ENCODE data around the gene MCAM.

Gene MCAM

DNA sequence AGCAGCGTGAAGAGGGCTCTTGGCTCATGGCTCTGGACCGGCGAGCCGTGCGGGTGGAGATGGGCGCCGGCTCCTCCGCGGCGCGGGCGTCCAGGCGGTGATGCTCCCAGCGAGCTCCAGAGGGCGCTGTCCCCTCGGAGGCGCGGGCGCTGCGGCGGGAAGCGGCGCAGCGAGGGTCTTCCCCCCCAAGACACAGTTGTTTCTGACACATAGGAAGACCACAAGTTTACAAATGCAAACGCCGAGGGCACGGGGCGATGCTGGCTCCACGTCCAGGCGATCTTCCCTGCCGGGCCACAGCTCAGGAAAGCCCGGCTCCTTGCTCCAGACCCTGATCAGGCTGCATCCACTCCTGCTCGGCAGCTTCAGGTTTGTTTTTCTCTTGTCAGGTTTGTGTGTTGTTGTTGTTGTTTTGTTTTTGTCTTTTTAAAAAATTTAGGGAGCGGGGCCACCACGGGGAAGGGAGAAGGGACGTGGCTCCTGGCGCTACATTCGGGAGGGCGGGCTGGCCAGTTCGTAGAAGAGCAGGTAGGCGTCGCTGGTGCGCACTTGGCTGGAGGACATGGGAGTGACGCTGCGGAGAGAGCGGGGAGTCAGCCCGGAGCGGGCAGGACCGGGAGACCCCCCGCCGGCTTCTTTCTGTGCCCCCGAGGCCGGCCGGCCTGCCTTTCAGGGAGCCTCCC is 39.6 kb upstream of the MCAM start:
- peaks cover 31% of the 10 kb centered on the region for H3K27me3 ChIP-seq (replicated peaks; ENCODE audit: insufficient read depth, low read length)
- peak overlapping the region; percentile 99 for H2AFZ ChIP-seq (ENCODE audit: low read length)
- DNase-seq: peak; percentile 75
- H3K9me2 ChIP-seq (replicated peaks; ENCODE audit: insufficient read depth, low read length): no peaks in the 10 kb centered on the region
- H3K27ac ChIP-seq (ENCODE audit: low read length): no peak overlapping the region
- peak overlapping the region; percentile 100 for H3K4me2 ChIP-seq (ENCODE audit: low read depth, low read length)
- H3F3A ChIP-seq (ENCODE audit: insufficient read depth, low read length): no peaks in the 10 kb centered on the region
- TF ChIP-seq, protein P1, sequence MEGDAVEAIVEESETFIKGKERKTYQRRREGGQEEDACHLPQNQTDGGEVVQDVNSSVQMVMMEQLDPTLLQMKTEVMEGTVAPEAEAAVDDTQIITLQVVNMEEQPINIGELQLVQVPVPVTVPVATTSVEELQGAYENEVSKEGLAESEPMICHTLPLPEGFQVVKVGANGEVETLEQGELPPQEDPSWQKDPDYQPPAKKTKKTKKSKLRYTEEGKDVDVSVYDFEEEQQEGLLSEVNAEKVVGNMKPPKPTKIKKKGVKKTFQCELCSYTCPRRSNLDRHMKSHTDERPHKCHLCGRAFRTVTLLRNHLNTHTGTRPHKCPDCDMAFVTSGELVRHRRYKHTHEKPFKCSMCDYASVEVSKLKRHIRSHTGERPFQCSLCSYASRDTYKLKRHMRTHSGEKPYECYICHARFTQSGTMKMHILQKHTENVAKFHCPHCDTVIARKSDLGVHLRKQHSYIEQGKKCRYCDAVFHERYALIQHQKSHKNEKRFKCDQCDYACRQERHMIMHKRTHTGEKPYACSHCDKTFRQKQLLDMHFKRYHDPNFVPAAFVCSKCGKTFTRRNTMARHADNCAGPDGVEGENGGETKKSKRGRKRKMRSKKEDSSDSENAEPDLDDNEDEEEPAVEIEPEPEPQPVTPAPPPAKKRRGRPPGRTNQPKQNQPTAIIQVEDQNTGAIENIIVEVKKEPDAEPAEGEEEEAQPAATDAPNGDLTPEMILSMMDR (IDR thresholded peaks at IDR 0.05; ENCODE audit: low read length): peak; percentile 87
- TF ChIP-seq EZH2 (optimal IDR thresholded peaks at IDR 0.05; ENCODE audit: low read depth, low read length): no peak
- peak overlapping the region; percentile 87 for H3K4me3 ChIP-seq (ENCODE audit: low read length)
- H3K79me2 ChIP-seq (ENCODE audit: low read length): no peaks in the 10 kb centered on the region
- H4K20me1 ChIP-seq (ENCODE audit: insufficient read depth, low read length): no peaks in the 10 kb centered on the region
- no peaks in the 10 kb centered on the region for H3K36me3 ChIP-seq (replicated peaks; ENCODE audit: insufficient read depth, low read length)
- H3K4me1 ChIP-seq (ENCODE audit: low read length): peaks cover 9% of the 10 kb centered on the region
- no peaks in the 10 kb centered on the region for H3K9me3 ChIP-seq (replicated peaks; ENCODE audit: insufficient read depth, low read length)
- H3K9ac ChIP-seq (ENCODE audit: low read length): peak overlapping the region; percentile 60; the same call in 1 of the 2 replicates

DNA sequence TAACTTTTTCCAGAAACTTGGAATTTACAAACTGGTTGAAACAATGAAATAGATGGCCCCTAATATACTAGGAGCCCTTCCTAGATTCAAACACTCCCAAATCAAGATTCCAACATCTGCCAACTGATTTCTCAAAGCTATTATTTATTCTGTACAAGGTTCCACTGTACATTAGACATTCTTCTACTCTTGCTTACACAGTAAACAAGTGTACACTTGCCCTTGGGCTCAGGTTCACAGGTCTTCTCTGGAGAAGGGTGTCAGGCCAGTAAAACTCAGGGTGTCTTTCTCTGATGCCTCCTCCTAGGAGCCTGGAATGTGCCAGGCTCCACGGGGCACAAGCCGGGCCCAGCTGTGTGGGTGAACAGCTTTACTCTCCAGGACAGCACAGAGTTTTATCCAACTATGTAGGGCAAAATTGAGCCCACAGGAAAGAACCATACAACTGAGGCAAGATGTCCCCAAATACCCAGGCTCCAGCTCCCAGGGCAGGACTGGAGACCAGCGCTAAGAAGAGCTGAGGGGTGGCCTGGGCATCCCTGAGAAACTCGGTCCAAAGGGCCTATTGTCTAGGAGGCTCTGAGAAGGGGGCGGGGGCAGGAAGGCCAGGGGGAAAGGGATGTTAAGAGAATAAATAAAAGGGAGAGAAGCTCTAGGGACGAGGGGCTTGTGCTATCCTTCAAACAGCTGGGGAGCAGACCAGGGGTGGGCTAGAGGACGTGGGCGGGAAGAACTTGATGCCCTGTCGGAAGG is 38.3 kb upstream of the MCAM start:
- DNase-seq: no peak
- H3F3A ChIP-seq (ENCODE audit: insufficient read depth, low read length): no peaks in the 10 kb centered on the region
- no peaks in the 10 kb centered on the region for H3K9me3 ChIP-seq (replicated peaks; ENCODE audit: insufficient read depth, low read length)
- no peak overlapping the region for H3K9ac ChIP-seq (ENCODE audit: low read length)
- H3K27me3 ChIP-seq (replicated peaks; ENCODE audit: insufficient read depth, low read length): peaks cover 41% of the 10 kb centered on the region
- no peak overlapping the region for H2AFZ ChIP-seq (ENCODE audit: low read length)
- no peak overlapping the region for H3K27ac ChIP-seq (ENCODE audit: low read length)
- no peak overlapping the region for H3K4me2 ChIP-seq (ENCODE audit: low read depth, low read length)
- no peak overlapping the region for H3K4me3 ChIP-seq (ENCODE audit: low read length)
- H3K4me1 ChIP-seq (ENCODE audit: low read length): no peaks in the 10 kb centered on the region
- no peaks in the 10 kb centered on the region for H3K36me3 ChIP-seq (replicated peaks; ENCODE audit: insufficient read depth, low read length)
- no peaks in the 10 kb centered on the region for H3K79me2 ChIP-seq (ENCODE audit: low read length)
- H4K20me1 ChIP-seq (ENCODE audit: insufficient read depth, low read length): no peaks in the 10 kb centered on the region
- no peaks in the 10 kb centered on the region for H3K9me2 ChIP-seq (replicated peaks; ENCODE audit: insufficient read depth, low read length)
- TF ChIP-seq EZH2phosphoT487 (IDR thresholded peaks at IDR 0.05; ENCODE audit: low read length) (no peak), EZH2 (optimal IDR thresholded peaks at IDR 0.05; ENCODE audit: low read depth, low read length) (no peak)
- TF ChIP-seq, protein P1 (IDR thresholded peaks at IDR 0.05; ENCODE audit: low read length): no peak

DNA sequence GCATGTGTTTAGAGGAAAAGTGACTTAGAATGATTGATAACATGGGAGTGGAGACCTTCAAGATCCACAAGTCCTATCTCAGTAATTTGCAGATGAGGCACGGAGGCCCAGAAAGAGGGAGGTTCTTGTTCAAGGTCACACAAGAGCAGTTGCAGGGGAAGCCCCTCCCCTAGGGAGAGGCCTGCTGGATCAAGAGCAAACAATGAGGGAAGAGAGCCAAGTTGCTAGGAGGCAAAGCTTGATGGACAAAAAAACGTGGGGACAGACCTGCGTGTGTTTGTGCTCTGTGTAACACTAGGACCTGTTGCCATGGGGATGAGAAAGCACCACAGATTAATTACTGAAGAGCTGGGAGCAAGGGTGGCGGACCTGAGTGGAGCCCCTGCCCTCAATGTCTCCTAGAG is 35.9 kb upstream of the MCAM start:
- DNase-seq: no peak
- Histone ChIP-seq H3K27ac (ENCODE audit: low read length) (no peak overlapping the region), H2AFZ (ENCODE audit: low read length) (no peak overlapping the region)

More for the DNA sequence above, 35.9 kb upstream of the MCAM start:
- H3F3A ChIP-seq (ENCODE audit: insufficient read depth, low read length): no peaks in the 10 kb centered on the region
- no peaks in the 10 kb centered on the region for H4K20me1 ChIP-seq (ENCODE audit: insufficient read depth, low read length)
- no peaks in the 10 kb centered on the region for H3K36me3 ChIP-seq (replicated peaks; ENCODE audit: insufficient read depth, low read length)
- H3K9me3 ChIP-seq (replicated peaks; ENCODE audit: insufficient read depth, low read length): no peaks in the 10 kb centered on the region
- H3K9ac ChIP-seq (ENCODE audit: low read length): no peak overlapping the region
- no peaks in the 10 kb centered on the region for H3K4me1 ChIP-seq (ENCODE audit: low read length)
- peaks cover 54% of the 10 kb centered on the region for H3K27me3 ChIP-seq (replicated peaks; ENCODE audit: insufficient read depth, low read length)
- no peaks in the 10 kb centered on the region for H3K79me2 ChIP-seq (ENCODE audit: low read length)
- no peak overlapping the region for H3K4me3 ChIP-seq (ENCODE audit: low read length)
- H3K9me2 ChIP-seq (replicated peaks; ENCODE audit: insufficient read depth, low read length): no peaks in the 10 kb centered on the region
- no peak overlapping the region for H3K4me2 ChIP-seq (ENCODE audit: low read depth, low read length)
- TF ChIP-seq EZH2 (optimal IDR thresholded peaks at IDR 0.05; ENCODE audit: low read depth, low read length) (no peak), EZH2phosphoT487 (IDR thresholded peaks at IDR 0.05; ENCODE audit: low read length) (no peak)
- TF ChIP-seq, protein P1 (IDR thresholded peaks at IDR 0.05; ENCODE audit: low read length): no peak

Data from MM.1S (cell line).